T-helper 17 cell (primary cell): ENCODE results near the gene MANEAL. TPM values are rescaled to one million over a fixed set of nuclear protein-coding genes. Genes with fewer than 3 reads are reported as not detected.

Experiments used
- ATAC-seq: fragments of 150-1000 bp; cut with Tn5 transposase; 2 replicates; pipeline ENCODE4 v1.10.0; 2021; ENCODE audit warnings: mild to moderate bottlenecking, moderate library complexity
- DNase-seq, 3 donors: peaks; one replicate each; pipeline versions ENCODE4 v3.0.0 to v3.0.0-alpha.2; 2020 to 2021
- H3K9me3 ChIP-seq: one replicate; pipeline ENCODE4 v1.7.0; 2013; ENCODE audit warnings: low read length, mild to moderate bottlenecking; ENCODE audit not compliant: control insufficient read depth, poor library complexity, severe bottlenecking
- H3K27ac Mint-ChIP-seq: one replicate; pipeline ENCODE4 v1.8.0; 2022; ENCODE audit warnings: mild to moderate bottlenecking, moderate library complexity, mixed read lengths
- H3K27me3 Mint-ChIP-seq: one replicate; pipeline ENCODE4 v1.8.0; 2022; ENCODE audit warnings: mixed read lengths
- H3K36me3 Mint-ChIP-seq: one replicate; pipeline ENCODE4 v1.8.0; 2022; ENCODE audit warnings: low read depth, mixed read lengths
- H3K4me1 Mint-ChIP-seq: one replicate; pipeline ENCODE4 v1.8.0; 2022; ENCODE audit warnings: mild to moderate bottlenecking, mixed read lengths
- H3K4me3 Mint-ChIP-seq: one replicate; pipeline ENCODE4 v1.8.0; 2022; ENCODE audit warnings: mild to moderate bottlenecking, moderate library complexity, mixed read lengths
- total RNA-seq, 4 donors: library from RNA in 2 of 4; stranded (reverse) in 2 of 4; gene quantifications; one replicate each; pipeline ENCODE4 v1.2.3 and lab custom pipeline; 2022 to 2026

MANEAL gene
- total RNA-seq, 2 donors from 2014 or later = 0.73 to 0.92 TPM

DNA sequence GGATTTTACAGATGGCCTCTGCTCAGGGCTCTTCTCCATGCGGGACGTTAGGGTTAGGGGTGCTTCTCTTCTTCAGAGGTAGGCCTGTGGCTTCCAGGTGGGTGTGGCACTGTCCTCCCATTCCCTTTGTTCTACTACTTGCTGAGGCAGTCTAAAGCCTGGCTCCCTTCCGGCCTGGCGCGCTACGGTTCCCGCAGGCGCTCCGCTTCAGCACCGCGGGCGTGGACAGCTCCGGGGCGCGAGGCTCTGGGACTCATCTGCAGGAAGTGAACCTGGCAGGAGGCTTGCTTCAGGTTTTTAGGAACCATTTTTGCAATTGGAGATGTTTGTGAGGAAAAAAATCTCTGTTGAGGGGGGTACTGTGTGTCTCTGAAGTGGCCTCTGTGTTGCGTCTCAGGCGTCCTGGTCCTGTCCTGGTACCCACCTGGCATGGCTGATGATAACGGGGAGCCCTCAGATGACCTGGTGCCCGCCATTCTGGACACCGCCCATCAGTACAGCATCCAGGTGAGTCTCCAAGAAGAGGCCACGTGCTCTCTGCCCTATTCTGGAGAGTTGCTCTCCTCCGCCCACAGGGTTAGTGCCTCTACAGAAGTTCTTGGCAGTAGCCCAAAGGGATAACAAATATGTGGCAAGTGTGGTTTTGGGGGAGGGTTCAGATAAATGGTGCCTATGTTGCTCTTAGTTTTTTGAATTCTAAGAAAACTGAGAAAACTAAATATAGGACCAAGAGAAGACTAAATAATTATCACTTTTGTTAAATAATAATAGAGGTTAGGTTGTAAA is 1.9 kb downstream of the MANEAL start:
- peak in 2 of 3 donors; percentile 16 to 29 for DNase-seq
- peaks cover 7% of the 10 kb centered on the region for H3K36me3 Mint-ChIP-seq
- ATAC-seq = peak; percentile 35
- peaks cover 23% of the 10 kb centered on the region for H3K27me3 Mint-ChIP-seq
- H3K27ac Mint-ChIP-seq = no peak overlapping the region
- H3K4me3 Mint-ChIP-seq = peak overlapping the region; percentile 88
- H3K9me3 ChIP-seq = no peaks in the 10 kb centered on the region
- H3K4me1 Mint-ChIP-seq = peaks cover 8% of the 10 kb centered on the region

- ATAC-seq = no peak
Measured at GRCh38 chr1:37797750-37798345, 4.2 kb downstream of the MANEAL start.

GRCh38 chr1:37802439-37802838 is 8.8 kb downstream of the MANEAL start:
- H3K4me1 Mint-ChIP-seq = peaks cover 13% of the 10 kb centered on the region
- DNase-seq (no peak), ATAC-seq (no peak)
- H3K27me3 Mint-ChIP-seq = no peaks in the 10 kb centered on the region
- peak overlapping the region; percentile 2 for H3K4me3 Mint-ChIP-seq
- H3K9me3 ChIP-seq = no peaks in the 10 kb centered on the region
- peaks cover 6% of the 10 kb centered on the region for H3K36me3 Mint-ChIP-seq
- peak overlapping the region; percentile 37 for H3K27ac Mint-ChIP-seq

More at GRCh38 chr1:37797750-37798345, 4.2 kb downstream of the MANEAL start:
- H3K9me3 ChIP-seq = no peaks in the 10 kb centered on the region
- Mint-ChIP-seq H3K27ac (no peak overlapping the region), H3K36me3 (peaks cover 6% of the 10 kb centered on the region), H3K4me3 (no peak overlapping the region), H3K27me3 (no peaks in the 10 kb centered on the region), H3K4me1 (peaks cover 8% of the 10 kb centered on the region)
- no peak for DNase-seq

GRCh38 chr1:37807220-37807554 is 13.5 kb downstream of the MANEAL start:
- H3K27ac Mint-ChIP-seq = peak overlapping the region; percentile 95
- no peaks in the 10 kb centered on the region for H3K27me3 Mint-ChIP-seq
- ATAC-seq = no peak
- peaks cover 32% of the 10 kb centered on the region for H3K4me1 Mint-ChIP-seq
- DNase-seq = no peak
- peaks cover 5% of the 10 kb centered on the region for H3K36me3 Mint-ChIP-seq
- H3K9me3 ChIP-seq = no peaks in the 10 kb centered on the region
- H3K4me3 Mint-ChIP-seq = peak overlapping the region; percentile 97

GRCh38 chr1:37807555-37808368 is 14.1 kb downstream of the MANEAL start, which contains the start of the genes C1orf122 and YRDC:
Gene C1orf122, plus strand, starts transcription at chr1:37807790. Its CDS starts 615 bp downstream, at chr1:37808405.
Gene YRDC, minus strand, starts transcription at chr1:37808208. Its CDS starts 28 bp downstream, at chr1:37808180.
- ATAC-seq = peak; percentile 92
- Mint-ChIP-seq H3K4me1 (peaks cover 32% of the 10 kb centered on the region), H3K27ac (peak within 1 kb of the TSS; percentile 95), H3K4me3 (peak within 1 kb of the TSS; percentile 97), H3K36me3 (peaks cover 5% of the 10 kb centered on the region), H3K27me3 (no peaks in the 10 kb centered on the region)
- peak; percentile 83 to 85 (median 83) for DNase-seq
- no peaks in the 10 kb centered on the region for H3K9me3 ChIP-seq

DNA sequence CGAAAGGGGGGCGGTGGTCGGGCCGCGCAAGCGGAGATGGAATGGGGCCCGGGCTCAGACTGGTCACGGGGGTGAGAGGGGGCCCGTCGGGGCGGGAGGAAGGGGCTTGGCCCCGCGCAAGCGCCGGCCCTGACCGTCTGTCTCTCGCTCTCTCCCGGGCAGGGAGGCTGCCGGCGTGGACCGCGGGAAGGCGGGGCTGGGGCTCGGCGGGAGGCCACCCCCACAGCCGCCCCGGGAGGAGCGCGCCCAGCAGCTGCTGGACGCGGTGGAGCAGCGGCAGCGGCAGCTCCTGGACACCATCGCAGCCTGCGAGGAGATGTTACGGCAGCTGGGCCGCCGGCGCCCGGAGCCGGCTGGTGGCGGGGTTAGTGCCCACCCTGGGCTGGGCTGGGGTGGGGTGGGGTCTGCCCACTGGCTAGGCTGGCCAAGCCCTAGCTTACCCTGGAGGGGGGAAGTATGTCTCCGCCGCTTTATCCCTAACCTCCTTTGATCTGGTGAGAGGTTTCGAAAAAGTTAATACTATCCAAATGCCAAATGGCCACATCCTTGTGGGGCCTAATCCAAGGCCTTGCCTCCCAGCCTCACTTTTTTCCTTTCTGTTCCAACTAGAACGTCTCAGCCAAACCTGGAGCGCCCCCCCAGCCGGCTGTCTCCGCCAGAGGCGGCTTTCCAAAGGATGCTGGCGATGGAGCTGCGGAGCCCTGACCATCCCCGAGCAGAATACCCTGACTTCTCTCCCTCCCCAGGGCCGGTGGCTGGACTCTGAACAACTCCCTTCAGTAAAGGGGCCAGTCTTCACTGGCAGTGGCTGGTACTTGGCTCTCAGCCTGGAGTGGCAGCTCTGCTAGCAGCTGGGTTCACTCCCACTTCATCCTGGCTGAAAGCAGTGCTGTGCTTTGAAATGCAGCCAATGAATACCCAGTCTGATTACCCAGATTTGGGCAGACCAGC is 15.0 kb downstream of the MANEAL start:
- H3K27me3 Mint-ChIP-seq = no peaks in the 10 kb centered on the region
- peak overlapping the region; percentile 95 for H3K27ac Mint-ChIP-seq
- peaks cover 5% of the 10 kb centered on the region for H3K36me3 Mint-ChIP-seq
- ATAC-seq (peak; percentile 50), DNase-seq (peak in 2 of 3 donors; percentile 18 to 46)
- H3K9me3 ChIP-seq = no peaks in the 10 kb centered on the region
- peak overlapping the region; percentile 97 for H3K4me3 Mint-ChIP-seq
- peaks cover 32% of the 10 kb centered on the region for H3K4me1 Mint-ChIP-seq

DNA sequence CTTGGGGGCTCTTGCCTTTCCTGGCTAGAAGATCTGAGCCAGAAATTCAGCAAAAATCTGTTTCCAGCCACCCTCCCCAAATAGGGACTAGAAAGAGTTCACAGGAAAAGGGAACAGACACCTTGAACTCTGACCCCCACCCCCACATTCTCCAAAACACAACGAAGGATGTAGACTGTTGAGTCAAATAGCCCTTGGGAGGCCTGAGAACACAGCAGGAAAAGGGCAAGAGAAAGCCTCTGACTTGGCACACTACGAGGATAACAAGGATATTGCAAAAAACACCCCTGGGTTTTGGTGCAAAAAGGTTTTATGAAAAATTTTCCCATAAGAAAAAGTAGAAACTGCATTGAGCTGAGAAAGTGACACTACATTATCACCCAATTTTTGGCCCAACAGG is 16.3 kb downstream of the MANEAL start:
- Mint-ChIP-seq H3K36me3 (peaks cover 2% of the 10 kb centered on the region), H3K4me1 (peaks cover 32% of the 10 kb centered on the region), H3K27me3 (no peaks in the 10 kb centered on the region), H3K27ac (no peak overlapping the region), H3K4me3 (no peak overlapping the region)
- H3K9me3 ChIP-seq = no peaks in the 10 kb centered on the region
- DNase-seq (no peak), ATAC-seq (no peak)

DNA sequence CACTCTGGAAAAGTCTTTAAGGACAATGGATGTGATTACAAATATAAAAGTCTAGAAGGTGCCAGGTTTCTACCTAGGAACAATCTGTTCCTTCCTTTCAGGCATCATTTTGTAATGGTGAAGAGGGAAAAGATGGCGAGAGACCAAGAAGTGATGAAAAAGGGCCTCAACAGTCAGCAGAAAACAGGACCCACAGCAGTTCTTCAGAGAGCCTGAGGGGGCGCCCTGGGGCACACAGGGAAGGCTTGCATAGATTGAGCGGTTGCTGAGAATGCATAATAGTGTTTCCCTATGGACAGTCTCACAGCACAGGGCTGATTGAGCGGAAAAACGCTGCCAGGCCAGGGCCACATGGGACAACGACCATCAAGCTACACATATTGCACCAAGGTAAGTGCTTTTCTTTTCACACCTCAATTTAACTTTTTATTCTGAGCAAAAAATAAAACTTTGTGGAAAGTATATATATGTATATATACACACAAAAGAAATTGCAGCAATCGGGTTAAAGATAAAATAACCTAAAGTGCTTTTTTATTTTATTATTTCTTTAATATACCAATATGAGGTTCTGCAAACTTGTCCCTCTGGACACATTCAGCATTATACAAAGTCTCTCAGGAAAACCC is 17.5 kb downstream of the MANEAL start:
- Mint-ChIP-seq H3K27ac (peak overlapping the region; percentile 66), H3K27me3 (no peaks in the 10 kb centered on the region), H3K36me3 (peaks cover 2% of the 10 kb centered on the region), H3K4me1 (peaks cover 32% of the 10 kb centered on the region), H3K4me3 (no peak overlapping the region)
- peak; percentile 59 for ATAC-seq
- no peaks in the 10 kb centered on the region for H3K9me3 ChIP-seq
- peak; percentile 48 to 50 (median 50) for DNase-seq

GRCh38 chr1:37813529-37814145 is 20.0 kb downstream of the MANEAL start:
- peaks cover 20% of the 10 kb centered on the region for H3K4me1 Mint-ChIP-seq
- DNase-seq (no peak), ATAC-seq (no peak)
- H3K9me3 ChIP-seq = no peaks in the 10 kb centered on the region
- no peak overlapping the region for H3K4me3 Mint-ChIP-seq
- H3K27me3 Mint-ChIP-seq = no peaks in the 10 kb centered on the region
- H3K27ac Mint-ChIP-seq = peak overlapping the region; percentile 29
- H3K36me3 Mint-ChIP-seq = no peaks in the 10 kb centered on the region

DNA sequence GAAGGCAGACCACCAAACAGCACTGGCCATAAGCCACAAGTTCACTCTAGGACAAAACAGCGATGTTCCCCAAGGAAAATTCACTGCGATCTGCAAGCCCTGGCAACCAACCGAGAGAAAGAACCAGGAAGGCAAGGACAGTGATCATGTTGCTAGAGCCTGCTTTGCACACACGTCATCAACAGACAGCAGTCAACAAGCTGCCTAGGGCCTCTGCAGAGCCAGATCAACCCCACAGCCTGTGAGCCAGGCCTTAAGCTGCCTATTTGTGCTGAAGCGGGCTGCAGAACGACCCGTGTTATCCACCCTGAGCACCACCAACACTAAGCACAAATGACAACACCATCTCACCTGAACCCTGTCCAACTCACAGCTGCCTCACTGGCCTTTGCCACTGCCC is 20.6 kb downstream of the MANEAL start:
- H3K4me1 Mint-ChIP-seq = peaks cover 15% of the 10 kb centered on the region
- peak overlapping the region; percentile 29 for H3K27ac Mint-ChIP-seq
- no peaks in the 10 kb centered on the region for H3K36me3 Mint-ChIP-seq
- H3K4me3 Mint-ChIP-seq = no peak overlapping the region
- no peak for ATAC-seq
- no peaks in the 10 kb centered on the region for H3K27me3 Mint-ChIP-seq
- no peak for DNase-seq
- no peaks in the 10 kb centered on the region for H3K9me3 ChIP-seq

- DNase-seq = no peak
- H3K36me3 Mint-ChIP-seq = peaks cover 11% of the 10 kb centered on the region
- no peak for ATAC-seq
- no peak overlapping the region for H3K27ac Mint-ChIP-seq
- H3K9me3 ChIP-seq = no peaks in the 10 kb centered on the region
- no peaks in the 10 kb centered on the region for H3K27me3 Mint-ChIP-seq
- H3K4me1 Mint-ChIP-seq = peaks cover 7% of the 10 kb centered on the region
- no peak overlapping the region for H3K4me3 Mint-ChIP-seq
Measured at GRCh38 chr1:37817481-37817880, 23.8 kb downstream of the MANEAL start.

DNA sequence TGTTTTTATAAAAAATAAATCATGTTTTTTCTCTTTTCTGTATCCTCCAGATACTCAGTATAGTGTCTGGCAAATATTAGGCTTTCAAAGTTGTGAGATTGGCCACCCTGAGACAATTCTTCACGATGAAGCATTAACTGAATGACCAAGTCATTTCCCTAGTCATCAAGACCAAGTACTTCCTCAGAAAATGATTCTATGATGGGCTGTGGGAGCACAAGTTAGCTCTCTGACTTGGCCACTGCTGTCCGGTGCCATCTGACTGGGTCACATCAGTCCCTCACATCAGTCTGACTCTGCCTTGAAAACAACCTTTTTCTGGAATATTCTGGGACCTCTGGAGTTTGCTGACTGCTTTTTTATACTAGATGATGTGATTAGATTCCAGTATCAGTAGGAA is 27.8 kb downstream of the MANEAL start:
- H3K27ac Mint-ChIP-seq = no peak overlapping the region
- peaks cover 7% of the 10 kb centered on the region for H3K4me1 Mint-ChIP-seq
- peaks cover 14% of the 10 kb centered on the region for H3K36me3 Mint-ChIP-seq
- no peaks in the 10 kb centered on the region for H3K9me3 ChIP-seq
- no peak for DNase-seq
- no peaks in the 10 kb centered on the region for H3K27me3 Mint-ChIP-seq
- no peak for ATAC-seq
- no peak overlapping the region for H3K4me3 Mint-ChIP-seq
